H7 (cell line): ENCODE data around the gene CEP170. TPM values are rescaled to one million over a fixed set of nuclear protein-coding genes. Genes with fewer than 3 reads are reported as not detected.
"Not testable (repeated sequence)": the region's sequence is repeated elsewhere in the genome, so short reads cannot be mapped to it uniquely, and the experiment has no call there.

ENCODE experiments used
- DNase-seq: peaks from one replicate; pipeline ENCODE4 v3.0.0; 2012
- H3K27me3 ChIP-seq: 2 replicates; pipeline ENCODE4 v1.6.0; 2011; ENCODE audit warnings: mild to moderate bottlenecking, low read length; ENCODE audit not compliant: control insufficient read depth, insufficient read depth
- H3K36me3 ChIP-seq: replicated peaks from 2 replicates; pipeline ENCODE4 v1.5.1; 2011; ENCODE audit warnings: low read length; ENCODE audit not compliant: control insufficient read depth, insufficient read depth
- H3K4me3 ChIP-seq: 2 replicates; pipeline ENCODE4 v1.5.1; 2011; ENCODE audit warnings: low read depth, mild to moderate bottlenecking, control low read depth, low read length, moderate library complexity; ENCODE audit not compliant: insufficient read depth
- total RNA-seq: library from RNA; depleted of rRNA; stranded (reverse); fragments of >200 nt; shearing (Covaris generic); gene quantifications from 2 replicates; pipeline ENCODE4 v1.2.3, GENCODE V29; 2014; rRNA removed

CEP170 gene
- total RNA-seq, 1 experiment from 2014 or later: 113 TPM

- H3K36me3 ChIP-seq, H3K27me3 ChIP-seq, DNase-seq, H3K4me3 ChIP-seq: not testable (repeated sequence)
Observed at GRCh38 chr1:243118601-243119322, 136.3 kb downstream of the CEP170 start.

GRCh38 chr1:243116187-243116586, 138.9 kb downstream of the CEP170 start:
- not testable (repeated sequence) for H3K36me3 ChIP-seq, DNase-seq, H3K27me3 ChIP-seq, H3K4me3 ChIP-seq

- DNase-seq, H3K36me3 ChIP-seq, H3K4me3 ChIP-seq, H3K27me3 ChIP-seq: not testable (repeated sequence)
Observed at GRCh38 chr1:243114769-243115168, 140.3 kb downstream of the CEP170 start.

GRCh38 chr1:243114059-243114713, 140.9 kb downstream of the CEP170 start:
- H3K4me3 ChIP-seq, H3K36me3 ChIP-seq, H3K27me3 ChIP-seq: not testable (repeated sequence)
- DNase-seq: peak; percentile 33

GRCh38 chr1:243107171-243107570, 147.9 kb downstream of the CEP170 start:
- not testable (repeated sequence) for H3K27me3 ChIP-seq, H3K36me3 ChIP-seq, H3K4me3 ChIP-seq, DNase-seq

- not testable (repeated sequence) for H3K27me3 ChIP-seq, H3K36me3 ChIP-seq, DNase-seq, H3K4me3 ChIP-seq
Observed at GRCh38 chr1:243105652-243106332, 149.3 kb downstream of the CEP170 start.

- DNase-seq, H3K4me3 ChIP-seq, H3K27me3 ChIP-seq, H3K36me3 ChIP-seq: not testable (repeated sequence)
Observed at GRCh38 chr1:243105104-243105503, 150.0 kb downstream of the CEP170 start.

GRCh38 chr1:243104452-243104851, 150.6 kb downstream of the CEP170 start:
- H3K4me3 ChIP-seq, DNase-seq, H3K27me3 ChIP-seq, H3K36me3 ChIP-seq: not testable (repeated sequence)

GRCh38 chr1:243101551-243102050, 153.5 kb downstream of the CEP170 start:
- H3K36me3 ChIP-seq, DNase-seq, H3K4me3 ChIP-seq, H3K27me3 ChIP-seq: not testable (repeated sequence)

GRCh38 chr1:243087368-243087767, 167.7 kb downstream of the CEP170 start:
- not testable (repeated sequence) for H3K4me3 ChIP-seq, H3K27me3 ChIP-seq, H3K36me3 ChIP-seq, DNase-seq

Other genes starting within 250 kb of the CEP170 start
- gene SDCCAG8, start 760 bp upstream of the CEP170 start, total RNA-seq: 145 and 166 TPM in 2 replicates